ENCODE measurements around the gene XRCC2.

The XRCC2 gene

DNA sequence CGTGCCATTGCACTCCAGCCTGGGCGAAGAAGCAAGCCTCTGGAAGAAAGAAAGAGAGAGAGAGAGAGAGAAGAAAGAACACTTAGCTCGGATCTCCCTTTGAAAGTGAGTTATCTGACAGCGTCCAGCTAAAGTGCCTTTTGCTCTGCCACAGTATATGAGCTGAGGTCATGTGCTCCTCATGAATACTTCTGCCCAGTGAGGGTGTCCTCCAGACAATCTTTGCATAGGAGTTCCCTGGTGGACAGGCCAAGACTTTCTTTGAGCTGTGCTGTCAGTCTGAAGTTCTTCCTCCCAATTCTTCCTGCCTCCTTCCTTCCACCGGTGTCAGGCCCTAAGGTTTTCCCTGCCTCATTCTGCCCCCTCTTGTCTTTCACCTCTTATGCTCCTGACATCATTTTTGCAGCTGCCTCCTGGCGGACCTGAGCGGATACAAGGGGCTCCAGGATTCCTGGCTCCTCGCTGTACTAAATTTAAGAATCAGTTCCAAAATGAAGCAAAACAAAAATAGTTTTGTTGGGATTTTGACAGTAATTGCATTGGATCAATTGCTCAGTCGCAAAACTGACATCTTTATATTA lies 31.9 kb downstream of the XRCC2 start:
- no peak for DNase-seq (ENCODE audit: extremely low read depth, low read depth)
- TF ChIP-seq, protein P1, sequence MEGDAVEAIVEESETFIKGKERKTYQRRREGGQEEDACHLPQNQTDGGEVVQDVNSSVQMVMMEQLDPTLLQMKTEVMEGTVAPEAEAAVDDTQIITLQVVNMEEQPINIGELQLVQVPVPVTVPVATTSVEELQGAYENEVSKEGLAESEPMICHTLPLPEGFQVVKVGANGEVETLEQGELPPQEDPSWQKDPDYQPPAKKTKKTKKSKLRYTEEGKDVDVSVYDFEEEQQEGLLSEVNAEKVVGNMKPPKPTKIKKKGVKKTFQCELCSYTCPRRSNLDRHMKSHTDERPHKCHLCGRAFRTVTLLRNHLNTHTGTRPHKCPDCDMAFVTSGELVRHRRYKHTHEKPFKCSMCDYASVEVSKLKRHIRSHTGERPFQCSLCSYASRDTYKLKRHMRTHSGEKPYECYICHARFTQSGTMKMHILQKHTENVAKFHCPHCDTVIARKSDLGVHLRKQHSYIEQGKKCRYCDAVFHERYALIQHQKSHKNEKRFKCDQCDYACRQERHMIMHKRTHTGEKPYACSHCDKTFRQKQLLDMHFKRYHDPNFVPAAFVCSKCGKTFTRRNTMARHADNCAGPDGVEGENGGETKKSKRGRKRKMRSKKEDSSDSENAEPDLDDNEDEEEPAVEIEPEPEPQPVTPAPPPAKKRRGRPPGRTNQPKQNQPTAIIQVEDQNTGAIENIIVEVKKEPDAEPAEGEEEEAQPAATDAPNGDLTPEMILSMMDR (IDR thresholded peaks at IDR 0.05; ENCODE audit: low read depth, low read length, missing control alignments), result no peak
- H3K4me3 ChIP-seq (replicated peaks; ENCODE audit: low read depth, low read length), result no peak overlapping the region

DNA sequence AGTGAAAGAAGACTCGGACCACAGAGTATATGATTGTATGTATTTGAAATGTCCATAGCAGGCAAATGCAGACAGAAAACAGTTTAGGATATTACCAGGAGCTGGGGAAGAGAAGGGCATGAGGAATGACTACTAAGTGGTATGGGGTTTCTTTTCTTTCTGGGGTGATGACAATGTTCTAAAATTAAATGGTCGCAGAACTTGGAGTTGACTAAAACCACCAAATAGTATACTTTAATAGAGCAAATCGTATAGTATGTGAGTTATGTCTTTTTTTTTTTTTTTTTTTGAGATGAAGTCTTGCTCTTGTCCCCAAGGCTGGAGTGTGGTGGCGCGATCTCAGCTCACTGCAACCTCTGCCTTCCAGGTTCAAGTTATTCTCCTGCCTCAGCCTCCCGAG lies 34.6 kb downstream of the XRCC2 start:
- TF ChIP-seq, protein P1 (IDR thresholded peaks at IDR 0.05; ENCODE audit: low read depth, low read length, missing control alignments), result no peak
- H3K4me3 ChIP-seq (replicated peaks; ENCODE audit: low read depth, low read length), result no peak overlapping the region
- DNase-seq (ENCODE audit: extremely low read depth, low read depth), result no peak

DNA sequence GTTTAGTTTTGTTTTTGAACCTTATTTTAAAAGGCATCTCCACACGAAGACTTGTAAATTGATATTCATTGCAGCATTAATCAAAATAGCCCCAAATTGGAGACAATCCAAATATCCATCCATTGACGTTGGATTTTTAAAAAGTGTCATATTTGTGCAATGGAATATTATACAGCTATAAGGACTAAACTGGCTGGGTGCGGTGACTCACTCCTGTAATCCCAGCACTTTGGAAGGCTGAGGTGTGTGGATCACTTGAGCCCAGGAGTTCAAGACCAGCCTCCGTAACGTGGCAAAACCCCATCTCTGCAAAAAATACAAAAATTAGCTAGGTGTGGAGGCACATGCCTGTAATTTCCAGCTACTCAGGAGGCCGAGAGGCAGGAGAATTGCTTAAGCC lies 35.1 kb downstream of the XRCC2 start:
- no peak for DNase-seq (ENCODE audit: extremely low read depth, low read depth)
- no peak overlapping the region for H3K4me3 ChIP-seq (replicated peaks; ENCODE audit: low read depth, low read length)
- TF ChIP-seq, protein P1 (IDR thresholded peaks at IDR 0.05; ENCODE audit: low read depth, low read length, missing control alignments), result no peak

DNA sequence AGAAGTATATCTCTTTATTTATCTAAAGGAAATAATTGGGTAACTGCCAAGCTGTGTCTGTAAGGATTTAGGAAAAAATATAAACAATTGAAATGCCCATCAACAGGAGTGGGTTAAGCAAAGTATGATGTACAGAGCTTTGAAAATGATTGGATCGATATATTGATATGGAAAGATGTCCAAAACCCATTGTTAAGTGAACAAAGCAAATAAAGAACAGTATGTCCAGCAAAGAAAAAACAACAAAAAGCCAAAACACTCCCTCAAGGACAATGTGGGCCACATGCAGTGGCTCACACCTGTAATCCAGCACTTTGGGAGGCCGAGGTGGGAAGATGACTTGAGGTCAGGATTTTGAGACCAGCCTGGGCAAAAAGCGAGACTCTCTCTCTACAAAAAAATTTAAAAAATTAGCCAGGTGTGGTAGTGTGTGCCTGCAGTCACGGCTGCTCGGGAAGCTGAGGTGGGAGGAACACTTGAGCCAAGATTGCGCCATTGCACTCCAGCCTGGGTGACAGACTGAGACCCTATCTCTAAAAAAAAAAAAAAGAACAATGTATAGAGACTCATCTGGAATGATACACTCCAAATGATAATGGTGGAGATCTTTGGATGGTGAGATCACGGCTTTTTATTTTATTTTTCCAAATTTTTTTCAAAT lies 37.9 kb downstream of the XRCC2 start:
- TF ChIP-seq, protein P1 (IDR thresholded peaks at IDR 0.05; ENCODE audit: low read depth, low read length, missing control alignments), result no peak
- no peak for DNase-seq (ENCODE audit: extremely low read depth, low read depth)
- H3K4me3 ChIP-seq (replicated peaks; ENCODE audit: low read depth, low read length), result no peak overlapping the region

DNA sequence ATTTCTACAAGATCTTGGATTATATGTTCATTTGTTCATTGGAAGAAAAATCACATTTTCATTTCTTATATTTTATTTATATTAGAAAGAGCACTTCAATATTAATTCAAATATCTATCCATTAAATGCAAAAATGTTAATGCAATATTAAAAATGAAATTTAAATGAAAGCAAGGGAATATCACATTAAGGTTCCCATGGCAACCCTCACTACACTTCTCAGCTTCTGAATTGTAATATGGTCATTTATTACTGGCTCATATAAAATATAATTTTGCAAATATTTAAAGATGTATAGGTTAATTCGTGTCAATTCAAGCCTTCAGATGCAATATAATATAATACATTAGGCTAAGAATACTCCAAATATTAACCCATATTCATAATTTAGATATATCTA lies 38.8 kb downstream of the XRCC2 start:
- H3K4me3 ChIP-seq (replicated peaks; ENCODE audit: low read depth, low read length), result no peak overlapping the region
- TF ChIP-seq, protein P1 (IDR thresholded peaks at IDR 0.05; ENCODE audit: low read depth, low read length, missing control alignments), result no peak

DNA sequence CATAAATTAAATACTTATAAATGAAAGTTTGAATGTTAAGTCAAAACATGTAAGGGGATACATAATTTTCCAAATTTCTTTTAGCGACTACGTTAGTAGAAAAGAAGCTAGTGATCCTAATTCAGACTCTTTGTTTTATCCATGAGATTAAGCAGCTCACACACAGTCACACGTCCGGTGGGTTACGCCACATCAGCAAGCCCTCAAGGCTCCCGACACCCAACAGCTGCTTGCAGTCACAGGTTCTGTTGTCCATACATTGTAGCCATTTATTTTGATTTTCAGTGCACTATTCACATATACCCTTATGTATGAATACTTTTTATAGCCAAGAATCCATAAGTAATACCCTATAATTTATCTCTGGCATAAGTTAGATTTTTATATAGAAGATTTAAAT lies 39.5 kb downstream of the XRCC2 start:
- no peak overlapping the region for H3K4me3 ChIP-seq (replicated peaks; ENCODE audit: low read depth, low read length)
- DNase-seq (ENCODE audit: extremely low read depth, low read depth), result no peak
- TF ChIP-seq, protein P1 (IDR thresholded peaks at IDR 0.05; ENCODE audit: low read depth, low read length, missing control alignments), result no peak

More for the DNA sequence above, 38.8 kb downstream of the XRCC2 start:
- DNase-seq (ENCODE audit: extremely low read depth, low read depth), result no peak

Measured in HFF-Myc (cell line).